NCI-H146 treated with DMSO at 0.1 percent for 48 hours (cell line): ENCODE data around the gene TUBGCP2.
"Not testable (repeated sequence)": the region's sequence is repeated elsewhere in the genome, so short reads cannot be mapped to it uniquely, and the experiment has no call there.

Source experiments
- DNase-seq: peaks from one replicate; lab custom pipeline; 2025; ENCODE audit not compliant: unreplicated experiment; lab: John Stamatoyannopoulos, UW

TUBGCP2 gene

DNA sequence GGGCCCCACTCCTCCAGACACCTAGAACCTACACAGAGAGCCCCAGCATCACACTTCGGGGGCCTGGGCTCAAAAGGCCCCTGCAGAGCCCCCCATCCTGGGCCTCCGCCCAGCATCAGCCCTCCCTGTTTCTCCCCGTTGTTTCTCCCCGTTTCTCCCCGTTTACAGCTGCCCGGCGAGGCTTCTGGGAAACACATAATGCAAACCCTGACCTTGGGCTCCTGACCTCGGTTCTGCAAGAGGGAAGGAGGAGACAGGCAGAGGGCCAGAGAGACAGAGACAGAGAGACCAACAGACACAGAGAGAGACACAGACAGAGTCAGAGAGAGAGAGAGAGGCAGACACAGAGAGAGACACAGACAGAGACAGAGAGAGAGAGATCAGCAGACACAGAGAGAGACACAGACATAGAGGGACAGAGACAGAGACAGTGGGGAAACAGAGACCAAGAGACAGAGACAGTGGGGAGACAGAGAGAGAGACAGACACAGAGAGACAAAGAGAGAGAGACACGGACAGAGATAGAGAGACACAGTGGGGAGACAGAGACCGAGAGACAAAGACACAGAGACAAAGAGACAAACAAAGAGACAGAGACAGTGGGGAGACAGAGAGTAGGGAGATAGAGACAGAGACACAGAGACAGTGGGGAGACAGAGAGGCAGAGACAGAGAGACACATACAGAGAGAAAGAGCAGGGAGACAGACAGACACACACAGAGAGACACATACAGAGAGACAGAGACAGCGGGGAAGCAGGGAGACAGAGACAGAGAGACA, 58.5 kb downstream of the TUBGCP2 start:
- DNase-seq: no peak

GRCh38 chr10:133249094-133249780, 59.4 kb downstream of the TUBGCP2 start:
- DNase-seq: no peak

- DNase-seq: no peak
These were observed 60.3 kb downstream of the TUBGCP2 start for GRCh38 chr10:133248334-133248715.

GRCh38 chr10:133247681-133248333, 60.9 kb downstream of the TUBGCP2 start:
- no peak for DNase-seq

GRCh38 chr10:133246236-133246626, 62.4 kb downstream of the TUBGCP2 start:
- DNase-seq: no peak

GRCh38 chr10:133245439-133246235, 63.0 kb downstream of the TUBGCP2 start:
- no peak for DNase-seq

DNA sequence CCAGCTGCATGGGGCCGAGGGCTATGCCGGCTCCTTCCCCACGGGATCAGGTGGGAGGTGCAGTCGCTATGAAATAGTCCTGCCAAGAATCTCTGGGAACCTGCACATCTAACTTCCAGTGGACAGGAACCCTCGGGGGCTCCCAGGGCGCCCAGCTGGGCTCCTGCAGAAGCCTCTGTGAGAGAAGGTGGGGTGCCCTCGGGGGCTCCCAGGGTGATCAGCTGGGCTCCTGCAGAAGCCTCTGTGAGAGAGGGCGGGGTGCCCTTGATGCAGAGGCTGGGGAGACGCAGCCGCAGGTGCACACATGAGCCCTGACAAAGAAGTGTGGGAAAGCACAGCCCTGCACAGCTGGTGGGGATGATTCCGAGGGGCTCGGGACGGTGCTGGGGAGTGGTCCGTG, 65.1 kb downstream of the TUBGCP2 start:
- no peak for DNase-seq

DNA sequence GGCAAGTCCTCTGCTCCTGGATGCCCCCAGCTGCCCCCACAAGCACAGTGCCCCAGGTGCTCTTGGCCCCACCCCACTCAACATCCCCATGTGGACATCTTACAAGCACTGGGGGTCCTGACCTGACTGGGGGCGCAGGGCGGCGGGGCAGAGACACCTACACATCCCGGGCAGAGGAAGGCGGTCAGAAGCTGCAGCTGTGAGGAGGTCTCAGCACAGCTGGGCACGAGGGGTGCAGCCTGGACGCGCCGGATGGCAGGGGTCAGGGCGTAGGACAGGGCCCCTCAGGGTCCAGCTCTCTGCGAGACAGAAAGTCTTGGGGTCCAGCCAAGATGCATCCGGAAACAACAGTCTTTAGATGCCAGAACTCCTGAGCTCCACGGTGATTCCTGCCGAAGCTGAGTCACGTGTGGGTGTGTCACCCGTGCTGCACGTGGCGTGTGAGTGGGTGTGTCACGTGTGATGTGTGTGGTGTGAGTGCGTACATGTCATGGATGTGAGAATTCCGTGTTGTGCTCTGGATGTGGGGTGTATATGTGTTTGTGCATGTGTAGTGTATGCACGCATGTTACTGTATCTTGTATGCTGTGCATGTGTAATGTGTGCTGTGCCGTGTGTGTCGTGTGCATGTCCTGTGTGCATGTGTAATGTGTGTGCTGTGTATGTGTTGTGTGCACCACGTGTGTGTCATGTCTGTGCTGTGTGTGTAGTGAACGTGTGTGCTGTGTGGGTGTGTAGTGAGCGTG, 65.9 kb downstream of the TUBGCP2 start:
- DNase-seq: no peak

DNA sequence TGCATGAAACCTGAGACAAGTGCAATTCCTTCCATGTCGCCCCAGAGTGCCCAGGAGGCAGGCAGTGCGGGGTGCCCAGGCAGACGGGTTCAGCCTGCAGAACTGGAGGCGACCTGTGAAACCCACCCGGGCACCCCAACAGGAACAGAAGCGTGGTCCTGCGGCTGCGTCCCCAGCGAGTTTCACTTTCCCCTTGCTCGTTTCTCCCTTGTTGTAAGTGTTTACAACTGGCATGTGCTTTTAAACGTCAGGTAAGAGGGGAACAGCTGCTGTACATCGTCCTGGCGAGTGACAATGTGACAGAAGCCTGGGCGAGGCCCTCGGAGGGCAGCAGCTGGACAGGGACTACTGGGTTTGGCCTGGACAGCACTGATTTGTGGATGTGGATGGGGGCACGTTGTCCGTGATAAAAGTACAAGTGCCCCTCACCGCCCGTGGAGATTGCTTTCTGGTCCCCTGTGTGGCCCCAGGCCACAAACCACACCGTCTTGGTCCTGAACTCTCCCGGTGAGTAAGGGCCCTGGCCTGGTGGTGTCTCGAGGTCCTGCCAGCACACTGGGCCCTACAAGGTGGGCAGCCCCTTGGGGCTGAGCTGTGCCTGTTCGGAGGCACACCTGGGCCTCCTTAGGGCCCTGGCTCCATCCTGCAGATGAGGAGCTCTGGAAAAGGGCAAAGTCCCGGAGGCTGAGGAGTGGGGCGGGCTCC, 67.0 kb downstream of the TUBGCP2 start:
- DNase-seq: no peak

DNA sequence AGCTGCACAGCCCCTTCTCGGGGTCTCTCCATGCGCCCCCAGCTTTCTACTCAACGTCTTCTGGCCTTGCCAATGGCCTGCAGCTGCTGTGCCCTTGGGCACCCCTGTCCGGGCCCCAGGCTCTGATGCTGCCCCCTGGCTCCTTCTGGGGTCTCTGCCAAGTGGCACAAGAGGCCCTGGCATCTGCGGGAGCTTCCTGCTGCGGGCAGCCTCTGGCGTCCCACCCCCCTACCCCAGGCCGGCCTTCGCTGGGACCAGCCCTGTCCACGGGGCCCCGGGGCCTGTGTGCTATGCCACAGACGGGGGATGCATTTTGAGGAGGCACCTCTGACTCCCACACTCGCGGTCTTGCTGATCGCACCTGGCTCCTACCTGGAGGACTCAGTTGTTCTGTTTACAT, 68.7 kb downstream of the TUBGCP2 start:
- DNase-seq: no peak

DNA sequence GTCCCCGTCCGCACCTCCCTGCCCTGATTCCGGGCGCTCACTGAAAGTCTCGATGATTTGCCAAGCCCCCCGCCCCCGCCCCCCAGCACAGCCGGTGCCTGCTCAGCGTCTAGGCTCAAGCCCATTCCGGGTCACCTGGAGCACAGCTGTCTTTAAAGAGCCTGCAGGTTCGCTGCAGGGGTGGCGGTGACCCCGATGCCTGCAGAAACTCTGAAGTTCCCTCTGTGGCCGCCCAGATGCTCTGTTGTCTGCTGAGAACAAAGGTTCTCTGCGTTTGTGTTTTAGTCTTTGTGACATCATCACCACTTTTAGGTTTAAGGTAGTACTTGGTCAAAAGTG, 70.2 kb downstream of the TUBGCP2 start:
- DNase-seq: no peak

GRCh38 chr10:133237588-133238465, 70.8 kb downstream of the TUBGCP2 start, which contains the start of gene VENTX:
VENTX (plus strand) TSS chr10:133237855; CDS start chr10:133237915, 60 bp downstream.
- peak; percentile 42 for DNase-seq

- DNase-seq: no peak
These were observed 71.5 kb downstream of the TUBGCP2 start for GRCh38 chr10:133237241-133237587.

GRCh38 chr10:133236401-133237240, 72.1 kb downstream of the TUBGCP2 start:
- no peak for DNase-seq

DNA sequence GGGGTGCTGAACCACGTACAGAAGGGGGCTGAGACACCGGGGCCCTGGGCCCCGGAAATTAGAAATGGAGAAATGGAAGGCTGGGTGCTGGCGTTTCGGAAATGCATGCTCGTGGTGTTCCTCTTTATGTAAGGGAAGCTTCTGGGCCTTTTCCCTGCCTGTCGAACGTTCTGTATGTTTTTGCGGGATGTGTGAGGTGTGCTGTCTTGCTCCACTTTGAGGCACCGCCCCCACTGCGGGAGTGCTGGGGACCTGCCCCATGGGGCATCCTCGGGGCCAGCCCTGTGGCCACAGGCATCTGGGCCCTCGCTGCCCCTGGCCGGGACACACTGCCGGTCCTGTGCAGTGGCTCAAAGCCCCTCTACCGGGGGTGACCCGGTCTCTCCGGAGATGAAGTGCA, 72.7 kb downstream of the TUBGCP2 start:
- DNase-seq: no peak

DNA sequence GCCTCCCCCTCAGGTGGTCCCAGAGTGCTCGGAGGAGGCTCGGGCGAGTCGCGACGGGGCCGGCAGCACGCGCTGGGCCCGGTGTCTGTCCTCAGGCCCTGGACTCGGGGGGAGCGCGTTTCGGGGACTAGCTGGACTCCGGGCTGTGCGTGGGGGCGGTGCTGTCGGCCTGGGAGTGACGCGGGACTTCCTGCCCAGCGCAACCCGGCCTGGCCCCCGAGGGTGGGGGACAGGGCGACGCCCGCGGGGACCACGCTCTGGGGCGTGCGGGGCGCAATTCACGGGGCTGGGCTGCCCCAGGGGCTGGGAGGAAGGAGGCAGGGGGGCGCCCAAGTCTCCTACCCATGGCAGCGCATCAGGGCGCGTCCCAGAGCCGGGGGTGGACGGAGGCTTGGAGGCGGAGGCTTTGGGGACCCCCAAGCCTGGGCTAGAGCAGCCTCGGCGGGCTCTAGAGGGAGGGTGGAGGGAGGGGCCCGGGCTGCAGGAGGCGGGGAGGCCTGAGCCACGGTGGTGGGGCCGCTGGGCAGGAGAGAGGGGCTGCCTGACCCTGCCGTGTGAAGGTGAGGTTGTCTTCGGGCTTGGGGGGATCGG, 73.3 kb downstream of the TUBGCP2 start:
- DNase-seq: no peak

DNA sequence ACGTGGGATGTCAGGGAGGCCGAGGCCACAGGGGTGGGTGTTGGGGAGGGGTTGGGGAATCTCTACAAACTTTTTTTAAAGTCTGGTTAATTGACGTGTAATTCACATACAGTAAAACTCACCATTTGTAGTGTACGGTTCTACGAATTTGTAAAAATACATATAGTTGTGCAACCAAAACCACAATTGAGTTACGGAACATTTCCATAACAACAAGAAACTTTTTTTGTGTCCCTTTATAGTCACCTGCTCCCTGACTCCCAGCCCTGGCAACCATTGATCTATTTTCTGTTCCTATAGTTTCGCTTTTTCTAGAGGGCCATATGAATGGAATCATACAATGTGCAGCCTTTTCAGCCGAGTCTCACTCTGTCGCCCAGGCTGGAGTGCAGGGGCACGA, 73.9 kb downstream of the TUBGCP2 start:
- not testable (repeated sequence) for DNase-seq
